Activated T-cell treated with anti-CD3 and anti-CD28 coated beads, Interleukin-2, amount 50 U/mL, for 72 hours (primary cell): ENCODE data around the gene KLF7. TPM values are rescaled to one million over a fixed set of nuclear protein-coding genes. Genes with fewer than 3 reads are reported as not detected.

Experiments
- ATAC-seq, 2 donors: fragments of 150-1000 bp; cut with Tn5 transposase; replicated peaks in 1 of 2; 2 replicates each; pipeline ENCODE4 v1.10.0; 2021; ENCODE audit warnings: moderate library complexity in 2 of 2, mild to moderate bottlenecking in 1 of 2
- DNase-seq, 2 donors: peaks; one replicate each; pipeline ENCODE4 v3.0.0; 2021 to 2022; ENCODE audit warnings: mixed read lengths in 1 of 2
- H3K27ac Mint-ChIP-seq: one replicate; pipeline ENCODE4 v1.8.0; 2022; ENCODE audit warnings: mild to moderate bottlenecking, moderate library complexity, mixed read lengths
- H3K27me3 Mint-ChIP-seq: one replicate; pipeline ENCODE4 v1.8.0; 2022; ENCODE audit warnings: low read depth, mixed read lengths
- H3K36me3 Mint-ChIP-seq, 2 donors: one replicate each; pipeline ENCODE4 v1.8.0; 2022; ENCODE audit warnings: mixed read lengths in 2 of 2, mild to moderate bottlenecking in 1 of 2; ENCODE audit not compliant: insufficient read depth in 2 of 2
- H3K4me1 Mint-ChIP-seq: one replicate; pipeline ENCODE4 v1.8.0; 2022; ENCODE audit warnings: low read depth, mixed read lengths
- H3K4me3 Mint-ChIP-seq, 2 donors: one replicate each; pipeline ENCODE4 v1.8.0; 2022; ENCODE audit warnings: mild to moderate bottlenecking in 2 of 2, mixed read lengths in 2 of 2, moderate library complexity in 2 of 2
- H3K9me3 Mint-ChIP-seq, 2 donors: one replicate each; pipeline ENCODE4 v1.8.0; 2022; ENCODE audit warnings: mixed read lengths in 2 of 2
- total RNA-seq, 2 donors: library from RNA; stranded (reverse); gene quantifications; one replicate each; pipeline ENCODE4 v1.2.3, GENCODE V29; 2022

Gene KLF7
- total RNA-seq, 2 donors from 2014 or later: 31.2 to 43.4 TPM

DNA sequence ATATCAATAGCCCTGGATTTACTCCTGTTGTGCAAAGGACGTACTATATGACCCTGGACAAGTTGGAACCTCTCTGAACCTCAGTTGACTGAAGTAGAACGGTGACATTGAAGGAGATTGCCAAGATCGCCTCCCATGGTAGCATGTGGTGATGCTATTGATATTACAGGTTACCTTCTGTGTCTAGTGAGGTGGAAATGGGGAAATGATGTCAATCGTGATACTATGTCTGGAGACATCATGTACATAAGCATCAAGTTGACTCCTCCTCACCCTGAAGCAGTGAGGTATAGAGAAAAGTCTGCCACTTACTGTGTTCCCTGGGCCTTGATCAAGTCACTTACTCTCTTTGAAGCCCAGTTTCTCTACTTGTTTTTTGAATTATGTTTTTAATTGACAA lies 93.9 kb downstream of the KLF7 start:
- Mint-ChIP-seq H3K27ac (no peak overlapping the region), H3K27me3 (no peaks in the 10 kb centered on the region), H3K9me3 (no peaks in the 10 kb centered on the region), H3K36me3 (no peaks in the 10 kb centered on the region), H3K4me1 (peaks cover 53% of the 10 kb centered on the region), H3K4me3 (no peak overlapping the region)
- DNase-seq (no peak), ATAC-seq (peak in 1 of 2 donors; percentile 8)

DNA sequence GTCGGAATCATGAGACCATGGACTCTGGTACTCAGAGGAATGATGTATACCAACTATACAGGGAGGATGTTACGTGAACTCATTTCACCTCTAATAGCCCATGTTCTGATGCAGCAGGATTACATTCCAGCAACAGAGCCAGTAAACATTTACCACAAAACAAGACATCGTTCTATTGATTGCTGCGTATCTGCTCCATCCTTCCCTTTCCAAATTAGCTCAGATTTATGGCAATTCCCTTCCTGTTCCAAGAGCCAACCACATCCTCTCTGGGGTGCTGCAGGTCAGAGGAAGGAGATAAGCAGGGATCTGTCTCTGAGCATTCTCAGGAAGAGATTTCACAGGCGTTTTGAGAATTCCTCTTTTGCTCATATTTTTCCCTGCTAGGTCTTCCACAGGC lies 98.3 kb downstream of the KLF7 start:
- H3K4me3 Mint-ChIP-seq: no peak overlapping the region
- H3K36me3 Mint-ChIP-seq: no peaks in the 10 kb centered on the region
- ATAC-seq: no peak
- H3K27me3 Mint-ChIP-seq: peaks cover 7% of the 10 kb centered on the region
- no peaks in the 10 kb centered on the region for H3K9me3 Mint-ChIP-seq
- DNase-seq: no peak
- H3K4me1 Mint-ChIP-seq: peaks cover 22% of the 10 kb centered on the region
- H3K27ac Mint-ChIP-seq: no peak overlapping the region

DNA sequence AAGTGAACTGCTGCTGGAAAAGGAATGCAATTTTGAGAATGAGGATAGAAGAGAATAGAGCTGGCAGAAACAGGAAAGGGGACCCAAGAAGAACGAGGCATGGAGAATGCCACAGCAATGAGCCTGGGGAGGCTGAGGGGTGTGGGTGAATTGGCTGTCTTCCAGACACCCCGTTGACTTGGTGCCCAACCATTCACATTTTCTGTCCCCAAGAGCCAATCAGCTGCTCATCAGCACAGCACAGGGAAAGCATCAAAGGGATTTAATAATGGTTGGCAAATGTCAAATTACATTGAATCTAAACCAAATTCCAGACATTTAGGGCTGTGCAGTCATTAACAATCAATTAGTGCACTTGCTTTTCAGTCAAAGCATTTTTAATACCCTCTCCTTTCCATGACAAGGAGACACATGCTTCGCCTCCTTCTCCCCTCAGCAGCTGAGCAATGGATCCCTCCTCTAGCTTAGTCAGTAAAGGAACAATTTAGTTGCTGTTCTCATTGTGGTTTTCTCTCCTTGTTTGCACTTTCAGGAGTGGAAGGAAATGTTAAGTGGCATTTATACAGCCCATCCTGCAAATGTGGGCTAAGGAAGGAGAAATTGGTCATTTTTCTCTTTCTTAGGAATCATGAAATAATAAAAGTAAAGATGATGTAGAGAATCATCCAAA lies 98.8 kb downstream of the KLF7 start:
- Mint-ChIP-seq H3K4me3 (no peak overlapping the region), H3K4me1 (peaks cover 18% of the 10 kb centered on the region), H3K36me3 (no peaks in the 10 kb centered on the region), H3K9me3 (no peaks in the 10 kb centered on the region), H3K27ac (no peak overlapping the region), H3K27me3 (peaks cover 7% of the 10 kb centered on the region)
- DNase-seq (no peak), ATAC-seq (no peak)

DNA sequence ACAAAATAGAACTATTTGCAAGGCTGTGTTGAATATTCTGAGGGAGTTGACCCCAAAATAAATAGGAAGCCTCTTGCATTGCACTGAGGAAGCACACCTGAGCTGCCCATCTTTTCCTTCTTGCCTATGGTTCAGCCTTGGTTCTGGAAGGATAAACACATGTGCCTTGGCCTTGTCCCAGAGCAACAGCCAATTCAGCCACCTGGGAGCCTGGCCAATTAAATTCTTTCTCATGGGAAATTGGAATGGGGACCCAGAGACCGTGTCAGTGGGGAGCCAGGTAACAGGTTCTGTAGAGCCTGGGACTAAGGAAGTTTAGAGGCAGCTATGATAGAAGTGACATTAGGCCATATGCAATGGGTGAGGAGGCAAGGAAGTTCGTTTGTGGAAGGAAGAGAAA lies 99.6 kb downstream of the KLF7 start:
- H3K4me1 Mint-ChIP-seq: peaks cover 18% of the 10 kb centered on the region
- no peaks in the 10 kb centered on the region for H3K36me3 Mint-ChIP-seq
- peaks cover 7% of the 10 kb centered on the region for H3K27me3 Mint-ChIP-seq
- H3K4me3 Mint-ChIP-seq: no peak overlapping the region
- ATAC-seq (no peak), DNase-seq (no peak)
- no peak overlapping the region for H3K27ac Mint-ChIP-seq
- no peaks in the 10 kb centered on the region for H3K9me3 Mint-ChIP-seq

DNA sequence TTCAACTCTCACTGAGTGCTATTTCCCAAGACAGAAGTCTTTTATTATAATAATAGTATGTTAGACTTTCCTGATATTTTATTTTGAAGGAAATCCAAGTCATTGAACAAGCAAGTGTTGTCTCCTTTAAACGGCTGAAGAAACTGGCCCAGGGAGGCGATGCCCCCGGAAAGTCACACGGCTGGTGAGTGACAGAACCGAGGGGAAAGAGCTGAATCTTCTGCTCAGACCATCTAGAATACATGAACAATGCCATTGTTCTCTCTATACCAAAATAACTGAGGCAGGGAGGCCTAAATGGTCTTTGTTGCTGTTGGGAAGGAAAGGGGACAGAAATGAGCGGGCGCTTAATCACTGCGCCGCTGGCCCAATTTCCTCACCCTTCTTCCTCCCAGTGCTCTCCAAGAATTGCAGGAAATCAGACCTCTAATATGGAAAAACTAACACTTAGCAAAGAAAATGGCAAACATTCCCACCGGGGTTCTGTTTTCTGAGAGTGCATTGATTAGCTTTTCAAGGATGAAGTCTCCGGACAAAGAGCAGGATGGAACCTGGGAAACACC lies 101.5 kb downstream of the KLF7 start:
- Mint-ChIP-seq H3K9me3 (no peaks in the 10 kb centered on the region), H3K27me3 (peaks cover 7% of the 10 kb centered on the region), H3K27ac (no peak overlapping the region), H3K4me1 (peaks cover 18% of the 10 kb centered on the region), H3K4me3 (no peak overlapping the region), H3K36me3 (no peaks in the 10 kb centered on the region)
- ATAC-seq: no peak
- DNase-seq: no peak

DNA sequence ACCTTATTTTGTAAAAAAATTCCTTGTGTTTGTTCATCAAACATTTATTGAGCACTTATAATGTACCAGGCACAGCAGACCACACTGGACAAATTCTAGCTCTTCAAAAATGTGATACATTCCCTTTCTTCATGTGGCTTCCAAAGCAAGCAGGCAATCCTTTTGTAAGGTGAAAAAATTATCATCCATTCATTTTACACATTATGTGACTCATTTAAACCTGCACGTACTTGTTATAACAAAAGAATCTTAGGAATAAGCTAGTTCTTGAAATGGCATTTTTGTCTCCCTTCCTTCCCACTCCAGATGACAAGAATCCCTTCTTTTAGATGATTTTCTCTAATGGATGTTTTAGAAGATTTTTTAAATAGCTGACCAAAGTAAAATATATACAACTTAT lies 104.6 kb downstream of the KLF7 start:
- ATAC-seq (no peak), DNase-seq (no peak)
- H3K27ac Mint-ChIP-seq: no peak overlapping the region
- peaks cover 2% of the 10 kb centered on the region for H3K27me3 Mint-ChIP-seq
- peaks cover under 1% of the 10 kb centered on the region for H3K4me1 Mint-ChIP-seq
- no peaks in the 10 kb centered on the region for H3K36me3 Mint-ChIP-seq
- no peaks in the 10 kb centered on the region for H3K9me3 Mint-ChIP-seq
- H3K4me3 Mint-ChIP-seq: no peak overlapping the region

DNA sequence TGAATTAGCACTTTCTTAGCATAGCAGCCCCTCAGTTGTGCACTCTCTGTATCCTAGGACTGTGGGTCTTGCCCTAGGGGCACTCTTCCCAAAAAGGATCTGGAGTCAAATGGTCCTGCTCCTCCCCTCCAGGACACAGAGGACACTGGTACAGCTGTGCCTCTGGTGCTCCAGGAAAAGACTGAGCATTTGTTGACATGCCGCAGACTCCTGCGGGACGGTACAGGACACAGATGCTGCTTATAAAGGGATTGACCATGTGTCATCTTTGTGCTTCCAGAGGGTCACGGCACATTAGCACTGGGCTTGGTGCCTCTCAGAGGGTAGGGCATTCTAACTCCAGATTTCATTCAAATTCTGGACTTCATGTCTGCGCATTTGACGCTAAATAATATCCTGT lies 110.5 kb downstream of the KLF7 start:
- Mint-ChIP-seq H3K9me3 (peaks cover 3% of the 10 kb centered on the region in 2 donors), H3K27ac (no peak overlapping the region), H3K36me3 (peaks cover 0 to 2% of the 10 kb centered on the region in 2 donors), H3K27me3 (no peaks in the 10 kb centered on the region), H3K4me3 (no peak overlapping the region), H3K4me1 (no peaks in the 10 kb centered on the region)
- no peak for DNase-seq
- ATAC-seq: no peak

DNA sequence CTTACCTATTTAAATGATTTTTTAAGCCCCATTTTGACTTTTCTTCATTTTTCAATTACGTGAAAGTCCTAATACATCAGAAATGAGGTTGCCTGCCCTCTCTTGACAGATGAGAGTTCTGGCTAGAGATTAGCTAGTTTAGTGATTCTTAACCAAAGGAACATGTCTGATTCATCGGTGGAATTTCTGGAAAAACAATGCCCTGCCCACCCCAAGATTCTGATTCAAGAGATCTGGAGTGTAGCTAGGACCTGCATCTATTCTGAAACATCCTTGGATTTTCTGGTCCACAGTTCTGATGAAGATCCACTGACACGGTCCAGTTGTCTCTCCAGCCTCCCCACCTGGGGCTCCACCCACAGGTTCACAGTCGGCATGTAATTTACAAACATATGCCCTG lies 111.2 kb downstream of the KLF7 start:
- Mint-ChIP-seq H3K27me3 (no peaks in the 10 kb centered on the region), H3K4me3 (no peak overlapping the region)

DNA sequence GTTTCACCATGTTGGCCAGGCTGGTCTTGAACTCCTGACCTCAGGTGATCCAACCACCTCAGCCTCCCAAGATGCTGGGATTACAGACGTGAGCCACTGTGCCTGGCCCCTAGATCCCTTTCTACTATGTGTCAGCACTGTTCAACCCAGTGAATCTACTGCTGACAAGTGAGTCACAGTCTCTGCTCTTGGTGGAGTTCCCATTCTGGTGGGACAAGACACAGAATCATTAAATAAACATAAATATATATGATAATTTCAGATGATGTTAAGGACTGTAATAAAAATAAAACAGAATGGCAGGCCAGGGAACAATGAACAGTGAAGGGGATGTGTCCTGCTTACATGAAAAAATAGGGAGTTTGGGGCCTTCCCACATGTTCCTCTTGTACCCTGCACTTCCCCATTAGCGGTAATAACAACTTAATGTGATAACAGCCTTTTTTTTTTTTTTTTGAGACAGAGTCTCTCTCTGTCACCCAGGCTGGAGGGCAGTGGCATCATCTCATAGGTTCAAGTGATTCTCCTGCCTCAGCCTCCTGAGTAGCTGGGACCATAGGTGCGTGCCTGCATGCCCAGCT lies 114.3 kb downstream of the KLF7 start:
- Mint-ChIP-seq H3K4me1 (peaks cover 8% of the 10 kb centered on the region), H3K4me3 (no peak overlapping the region), H3K27me3 (no peaks in the 10 kb centered on the region), H3K27ac (no peak overlapping the region), H3K9me3 (peaks cover 3% of the 10 kb centered on the region in 2 donors), H3K36me3 (peaks cover 0 to 2% of the 10 kb centered on the region in 2 donors)
- DNase-seq (no peak), ATAC-seq (no peak)

More for the DNA sequence above, 111.2 kb downstream of the KLF7 start:
- no peak for ATAC-seq
- Mint-ChIP-seq H3K27ac (no peak overlapping the region), H3K4me1 (no peaks in the 10 kb centered on the region), H3K36me3 (peaks cover 0 to 2% of the 10 kb centered on the region in 2 donors), H3K9me3 (peaks cover 3% of the 10 kb centered on the region in 2 donors)
- no peak for DNase-seq

DNA sequence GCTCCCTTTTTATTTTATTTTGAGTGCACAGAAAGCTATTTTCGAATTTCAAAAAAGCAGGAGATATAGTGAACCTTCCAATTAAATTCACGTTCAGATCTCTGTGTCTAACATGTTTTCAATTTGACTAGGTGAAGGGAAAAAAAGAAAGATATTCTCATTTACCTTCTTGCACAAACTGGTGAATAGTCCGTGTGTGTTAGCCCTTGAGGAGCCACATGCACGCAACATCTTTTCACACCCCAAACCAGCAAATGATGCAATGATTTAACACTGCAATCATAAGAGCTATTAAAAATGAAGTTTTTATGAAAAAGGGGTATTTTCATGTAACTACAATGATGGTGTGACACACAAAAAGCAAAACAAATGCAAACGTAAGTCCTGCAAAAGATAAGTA lies 116.6 kb downstream of the KLF7 start:
- Mint-ChIP-seq H3K9me3 (peaks cover 3% of the 10 kb centered on the region in 2 donors), H3K4me3 (no peak overlapping the region), H3K4me1 (peaks cover 8% of the 10 kb centered on the region), H3K27me3 (no peaks in the 10 kb centered on the region), H3K36me3 (peaks cover 0 to 2% of the 10 kb centered on the region in 2 donors), H3K27ac (no peak overlapping the region)
- ATAC-seq (no peak), DNase-seq (no peak)

DNA sequence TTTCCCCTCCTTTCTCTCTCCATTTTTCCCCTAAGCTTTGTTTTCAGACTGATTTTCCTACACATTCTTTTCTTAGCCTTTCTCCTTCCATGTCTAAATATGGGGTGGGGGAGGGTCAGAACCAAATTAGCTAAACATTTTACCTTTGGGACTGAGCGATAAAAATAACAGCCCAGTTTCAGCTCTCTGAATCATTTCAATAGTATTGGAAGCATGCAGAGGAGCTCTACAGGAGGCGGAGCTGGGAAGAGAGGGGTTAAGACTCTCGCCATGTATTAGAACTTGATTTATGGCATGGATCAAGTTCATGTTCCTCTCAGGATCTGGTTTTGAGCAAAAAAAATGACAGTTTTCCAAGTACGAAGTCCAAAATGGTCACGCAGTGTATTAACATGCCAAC lies 117.3 kb downstream of the KLF7 start:
- Mint-ChIP-seq H3K4me1 (peaks cover 8% of the 10 kb centered on the region), H3K27me3 (no peaks in the 10 kb centered on the region), H3K9me3 (peaks cover 3% of the 10 kb centered on the region in 2 donors), H3K27ac (no peak overlapping the region), H3K36me3 (peaks cover 0 to 2% of the 10 kb centered on the region in 2 donors), H3K4me3 (no peak overlapping the region)
- no peak for DNase-seq
- ATAC-seq: no peak

DNA sequence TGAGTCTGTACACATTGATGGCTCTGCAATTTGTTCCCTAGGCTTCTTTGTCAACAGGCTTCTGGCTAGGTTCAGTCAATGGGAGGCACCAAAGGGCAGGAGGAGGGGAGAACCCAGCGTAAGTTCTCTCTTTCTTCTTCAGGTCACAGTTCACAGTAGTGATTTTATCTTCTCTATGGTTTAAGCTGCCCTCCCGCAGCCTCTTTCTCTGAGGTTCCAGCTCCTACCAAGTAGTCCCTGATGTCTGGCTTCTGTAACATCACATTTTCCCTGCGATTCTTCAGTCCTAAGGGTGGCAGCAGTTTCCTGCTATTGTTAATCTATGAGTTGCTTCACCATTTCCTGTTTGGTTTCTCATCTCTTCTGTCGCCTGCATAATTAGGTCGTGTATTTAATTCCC lies 119.0 kb downstream of the KLF7 start:
- Mint-ChIP-seq H3K4me3 (peak overlapping the region in 1 of 2 donors; percentile 59), H3K36me3 (no peaks in the 10 kb centered on the region), H3K9me3 (no peaks in the 10 kb centered on the region), H3K4me1 (peaks cover 8% of the 10 kb centered on the region), H3K27me3 (no peaks in the 10 kb centered on the region), H3K27ac (peak overlapping the region; percentile 55)
- ATAC-seq (peak; percentile 83 to 90), DNase-seq (peak; percentile 9 to 25)

DNA sequence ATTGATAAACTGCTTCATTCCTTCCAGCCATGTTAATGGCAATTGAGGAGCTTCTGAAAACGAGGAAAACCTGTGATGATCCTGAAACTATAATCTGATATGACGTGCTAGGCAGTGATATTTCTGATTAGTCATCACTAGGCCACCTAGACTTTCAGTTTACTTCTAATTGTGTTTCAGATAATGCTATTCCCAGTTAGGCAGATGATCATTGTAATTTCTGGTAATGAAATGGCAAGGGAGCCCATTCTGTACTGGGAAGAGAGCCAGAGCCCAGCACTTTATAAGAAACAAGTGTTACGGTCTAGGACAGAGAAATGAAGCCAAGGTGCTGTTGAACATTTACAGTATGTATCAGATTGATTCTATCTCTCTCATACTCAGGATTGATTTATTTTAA lies 120.2 kb downstream of the KLF7 start:
- Mint-ChIP-seq H3K36me3 (no peaks in the 10 kb centered on the region), H3K9me3 (no peaks in the 10 kb centered on the region), H3K27ac (no peak overlapping the region), H3K4me3 (no peak overlapping the region), H3K27me3 (no peaks in the 10 kb centered on the region), H3K4me1 (peaks cover 8% of the 10 kb centered on the region)
- no peak for DNase-seq
- no peak for ATAC-seq
